ENCODE data around the gene KIF13A. TPM values are rescaled to one million over a fixed set of nuclear protein-coding genes. Genes with fewer than 3 reads are reported as not detected.

The KIF13A gene
- total and polyA plus RNA-seq, 9 of the 15 experiments (the other 6 are each of a cell fraction or from before 2014, with no cell fraction given) = 3.6 to 44.3 (median 29.7) TPM

DNA sequence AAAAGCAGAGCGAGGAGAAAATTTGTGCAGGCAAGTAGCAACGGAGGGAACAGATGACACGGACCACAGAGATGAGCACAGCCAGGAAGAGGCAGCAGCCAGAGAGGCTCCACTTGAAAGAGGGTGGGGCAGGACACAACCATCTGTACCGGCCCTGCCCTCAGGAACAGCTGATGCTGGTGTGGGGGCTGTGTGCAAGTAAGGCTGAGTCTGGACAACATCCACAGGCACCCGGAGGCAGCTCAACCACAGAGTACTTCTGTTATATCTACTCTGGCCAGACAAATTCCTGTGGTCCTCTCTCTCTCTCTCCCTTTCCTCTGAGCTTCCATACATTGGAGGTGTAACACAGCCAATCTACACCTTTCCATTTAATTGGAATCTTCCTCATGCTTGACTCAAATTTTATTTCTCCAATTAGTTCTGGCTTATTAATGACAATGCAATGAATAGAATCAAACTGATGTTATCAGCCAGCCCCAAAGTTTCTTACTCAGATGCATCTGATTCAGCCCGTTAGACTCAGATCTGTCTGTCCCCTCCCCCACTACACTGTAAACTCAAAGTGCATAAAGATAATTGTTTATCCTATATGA is 24.9 kb downstream of the KIF13A start (continued):
- TF ChIP-seq, protein P1, sequence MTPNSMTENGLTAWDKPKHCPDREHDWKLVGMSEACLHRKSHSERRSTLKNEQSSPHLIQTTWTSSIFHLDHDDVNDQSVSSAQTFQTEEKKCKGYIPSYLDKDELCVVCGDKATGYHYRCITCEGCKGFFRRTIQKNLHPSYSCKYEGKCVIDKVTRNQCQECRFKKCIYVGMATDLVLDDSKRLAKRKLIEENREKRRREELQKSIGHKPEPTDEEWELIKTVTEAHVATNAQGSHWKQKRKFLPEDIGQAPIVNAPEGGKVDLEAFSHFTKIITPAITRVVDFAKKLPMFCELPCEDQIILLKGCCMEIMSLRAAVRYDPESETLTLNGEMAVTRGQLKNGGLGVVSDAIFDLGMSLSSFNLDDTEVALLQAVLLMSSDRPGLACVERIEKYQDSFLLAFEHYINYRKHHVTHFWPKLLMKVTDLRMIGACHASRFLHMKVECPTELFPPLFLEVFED (CRISPR knock-in tag; conservative IDR thresholded peaks at IDR 0.05) = peak; percentile 42; the same call in 1 of the 2 replicates
- TF ChIP-seq PRPF4 (IDR thresholded peaks at IDR 0.05; ENCODE audit: insufficient read depth, low read depth, low read length, poor library complexity, severe bottlenecking) = no peak
- TF ChIP-seq, protein P2, sequence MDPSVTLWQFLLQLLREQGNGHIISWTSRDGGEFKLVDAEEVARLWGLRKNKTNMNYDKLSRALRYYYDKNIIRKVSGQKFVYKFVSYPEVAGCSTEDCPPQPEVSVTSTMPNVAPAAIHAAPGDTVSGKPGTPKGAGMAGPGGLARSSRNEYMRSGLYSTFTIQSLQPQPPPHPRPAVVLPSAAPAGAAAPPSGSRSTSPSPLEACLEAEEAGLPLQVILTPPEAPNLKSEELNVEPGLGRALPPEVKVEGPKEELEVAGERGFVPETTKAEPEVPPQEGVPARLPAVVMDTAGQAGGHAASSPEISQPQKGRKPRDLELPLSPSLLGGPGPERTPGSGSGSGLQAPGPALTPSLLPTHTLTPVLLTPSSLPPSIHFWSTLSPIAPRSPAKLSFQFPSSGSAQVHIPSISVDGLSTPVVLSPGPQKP (CRISPR knock-in tag; IDR thresholded peaks at IDR 0.05) = no peak
- TF ChIP-seq, protein P3, sequence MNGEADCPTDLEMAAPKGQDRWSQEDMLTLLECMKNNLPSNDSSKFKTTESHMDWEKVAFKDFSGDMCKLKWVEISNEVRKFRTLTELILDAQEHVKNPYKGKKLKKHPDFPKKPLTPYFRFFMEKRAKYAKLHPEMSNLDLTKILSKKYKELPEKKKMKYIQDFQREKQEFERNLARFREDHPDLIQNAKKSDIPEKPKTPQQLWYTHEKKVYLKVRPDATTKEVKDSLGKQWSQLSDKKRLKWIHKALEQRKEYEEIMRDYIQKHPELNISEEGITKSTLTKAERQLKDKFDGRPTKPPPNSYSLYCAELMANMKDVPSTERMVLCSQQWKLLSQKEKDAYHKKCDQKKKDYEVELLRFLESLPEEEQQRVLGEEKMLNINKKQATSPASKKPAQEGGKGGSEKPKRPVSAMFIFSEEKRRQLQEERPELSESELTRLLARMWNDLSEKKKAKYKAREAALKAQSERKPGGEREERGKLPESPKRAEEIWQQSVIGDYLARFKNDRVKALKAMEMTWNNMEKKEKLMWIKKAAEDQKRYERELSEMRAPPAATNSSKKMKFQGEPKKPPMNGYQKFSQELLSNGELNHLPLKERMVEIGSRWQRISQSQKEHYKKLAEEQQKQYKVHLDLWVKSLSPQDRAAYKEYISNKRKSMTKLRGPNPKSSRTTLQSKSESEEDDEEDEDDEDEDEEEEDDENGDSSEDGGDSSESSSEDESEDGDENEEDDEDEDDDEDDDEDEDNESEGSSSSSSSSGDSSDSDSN (IDR thresholded peaks at IDR 0.05; ENCODE audit: borderline replicate concordance in 1 of 2, low read depth in 2 of 2, low read length in 2 of 2) = peak; percentile 50 to 98; a peak in 3 of 4 replicates
- TF ChIP-seq ZBTB17 (CRISPR knock-in tag; IDR thresholded peaks at IDR 0.05) = no peak
- TF ChIP-seq MYNN (IDR thresholded peaks at IDR 0.05) = peak; percentile 98
- TF ChIP-seq MYNN (CRISPR knock-in tag; IDR thresholded peaks at IDR 0.05) = no peak
- TF ChIP-seq HCFC1 (IDR thresholded peaks at IDR 0.05; ENCODE audit: low read depth, low read length) = no peak; the same call in 1 of the 2 replicates
- TF ChIP-seq PML (IDR thresholded peaks at IDR 0.05; ENCODE audit: low read length) = peak; percentile 96
- TF ChIP-seq KDM2B (CRISPR knock-in tag; IDR thresholded peaks at IDR 0.05) = no peak
- TF ChIP-seq MAZ (CRISPR knock-in tag; conservative IDR thresholded peaks at IDR 0.05 in 1 of 2, IDR thresholded peaks at IDR 0.05 in 1 of 2) = peak; percentile 95 to 99
- no peak for TF ChIP-seq NFXL1 (CRISPR knock-in tag; IDR thresholded peaks at IDR 0.05)
- TF ChIP-seq TAF1 (IDR thresholded peaks at IDR 0.05; ENCODE audit: control insufficient read depth, extremely low read depth, insufficient read depth, low read length, severe bottlenecking) = no peak
- no peak for TF ChIP-seq ZC3H11A (IDR thresholded peaks at IDR 0.05; ENCODE audit: low read depth, low read length)
- no peak for TF ChIP-seq SRSF9 (IDR thresholded peaks at IDR 0.05; ENCODE audit: borderline replicate concordance, low read depth, low read length)
- TF ChIP-seq RFX1 (IDR thresholded peaks at IDR 0.05) = no peak
